Ovary (tissue), 9 donors: Measurements from ENCODE around the gene PI4K2B. TPM values are rescaled to one million over a fixed set of nuclear protein-coding genes. Genes with fewer than 3 reads are reported as not detected.
"Not testable (repeated sequence)": the region's sequence is repeated elsewhere in the genome, so short reads cannot be mapped to it uniquely, and the experiment has no call there.

ENCODE experiments used
- DNase-seq, 5 donors: peaks; one replicate each; pipeline ENCODE4 v3.0.0-alpha.2; 2019 to 2020
- H3K27ac ChIP-seq, 2 donors: fragments of 200-600 bp; one replicate each; pipeline versions ENCODE4 v1.5.1 to v1.8.0; 2019 to 2022
- H3K27me3 ChIP-seq: fragments of 200-600 bp; one replicate; pipeline ENCODE4 v1.8.0; 2022
- H3K36me3 ChIP-seq: fragments of 200-600 bp; sonication (generic); one replicate; pipeline ENCODE4 v1.5.1; 2019
- H3K4me1 ChIP-seq: one replicate; pipeline ENCODE4 v1.8.1; 2013; ENCODE audit warnings: mild to moderate bottlenecking, moderate library complexity; ENCODE audit not compliant: insufficient read depth
- H3K4me3 ChIP-seq: fragments of 200-600 bp; sonication (generic); one replicate; pipeline ENCODE4 v1.5.1; 2017
- H3K9me3 ChIP-seq, 2 donors: fragments of 200-600 bp in 1 of 2; sonication (generic) in 1 of 2; one replicate each; pipeline versions ENCODE4 v1.5.1 to v1.8.1; 2013 to 2019; ENCODE audit warnings: mild to moderate bottlenecking in 1 of 2, moderate library complexity in 1 of 2
- EP300 ChIP-seq: sonication (generic); formaldehyde crosslinking; IDR thresholded peaks from one replicate; pipeline ENCODE4 v1.6.1; 2017; ENCODE audit warnings: antibody characterized with exemption
- POLR2A ChIP-seq: fragments of 450-650 bp; IDR thresholded peaks from one replicate; pipeline ENCODE4 v1.6.1; 2017; ENCODE audit warnings: antibody characterized with exemption, mild to moderate bottlenecking, moderate library complexity
- WGBS, 3 donors: extraction: QIAGEN DNeasy Blood & Tissue Kit in 1 of 3; methylation state at CpG; one replicate each; pipeline versions ENCODE4 v1.1.5 to v1.1.7; 2013 to 2017; 5-methylcytosine and 5-hydroxymethylcytosine counted together
- intact Hi-C, 4 donors: fragments of 100-400 bp; cut with DNase I; formaldehyde crosslinking; loops; one replicate each; pipeline versions ENCODE4 v1.11.0 to v1.15.1; 2022 to 2023
- polyA plus RNA-seq, 2 donors: library from polyadenylated mRNA; stranded (reverse); fragments of 200-250 nt in 1 of 2; fragments of 350-450 nt in 1 of 2; fragmentation: Illumina TruSeq in 1 of 2; extraction: RNeasy Lipid Tissue Mini Kit (QIAGEN cat#74804) in 1 of 2; gene quantifications; one replicate each; pipeline ENCODE4 v1.2.3, GENCODE V29; 2013 to 2014
- total RNA-seq, 7 donors: library from RNA; depleted of rRNA in 2 of 7; stranded (reverse); fragments of >200 nt in 2 of 7; fragmentation: NEBNext Ultra II Directional in 3 of 7; extraction: Animal tissue kit (Norgen Biotek cat#: 25700) in 3 of 7; gene quantifications; one replicate each; pipeline versions ENCODE4 v1.1.0 to v1.2.4, GENCODE V29; 2016 to 2023
- TF ChIP-seq, protein P1 (sequence below), 3 donors: fragments of 450-650 bp in 2 of 3; fragments of 200-600 bp in 1 of 3; IDR thresholded peaks; one replicate each; pipeline versions ENCODE4 v1.5.1 to v1.8.0; 2016 to 2022; ENCODE audit warnings: antibody characterized with exemption in 3 of 3, mild to moderate bottlenecking in 1 of 3
- donor health status: DM: no; HTN: no; CAD: no; lungs with moderate emphysema.
- donor health status: DM: no; HTN: no; CAD: no.
- donor health status: Bipolar disorder and iron deficiency.
- donor health status: DM: yes; HTN: yes; CAD: no.
- donor health status: DM: no; HTN: no; CAD: no.
- donor health status: DM: yes; HTN: yes; CAD: no.

Gene PI4K2B
- total and polyA plus RNA-seq, 9 donors = 4.7 to 10.1 (median 8.9) TPM

DNA sequence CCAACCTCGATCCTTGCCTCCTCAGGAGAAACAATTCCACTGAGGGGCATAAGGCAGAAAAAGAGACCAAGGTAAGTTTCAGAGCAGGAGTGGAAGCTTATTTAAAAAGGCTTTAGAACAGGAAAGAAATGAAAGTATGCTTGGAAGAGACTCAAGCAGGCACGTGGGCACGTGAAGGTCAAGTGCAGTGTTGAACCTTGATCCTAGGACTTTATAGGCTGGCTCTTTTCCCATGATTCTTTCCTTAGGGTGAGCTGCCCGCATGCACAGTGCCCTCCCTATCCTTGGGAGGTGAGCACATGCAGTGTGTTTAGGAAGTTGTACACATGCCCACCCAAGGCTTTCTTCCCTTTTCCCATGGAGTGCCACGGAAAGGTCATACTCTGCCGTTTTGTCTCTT is 4.0 kb upstream of the PI4K2B start:
- Histone ChIP-seq H3K27me3 (no peaks in the 10 kb centered on the region), H3K9me3 (no peaks in the 10 kb centered on the region), H3K4me1 (no peaks in the 10 kb centered on the region), H3K27ac (no peak overlapping the region), H3K4me3 (no peak overlapping the region), H3K36me3 (no peaks in the 10 kb centered on the region)
- 75 to 84% (median 77%) methylated on average over 6 of the region's 6 CpGs for WGBS, 3 donors
- intact Hi-C loops = loop anchor here in 1 of 4 donors (10.0 kb wide), 1 partner anchor 65 kb away; the partner anchor contains the start of gene SEPSECS
- TF ChIP-seq EP300 (no peak), POLR2A (no peak)
- TF ChIP-seq, protein P1, sequence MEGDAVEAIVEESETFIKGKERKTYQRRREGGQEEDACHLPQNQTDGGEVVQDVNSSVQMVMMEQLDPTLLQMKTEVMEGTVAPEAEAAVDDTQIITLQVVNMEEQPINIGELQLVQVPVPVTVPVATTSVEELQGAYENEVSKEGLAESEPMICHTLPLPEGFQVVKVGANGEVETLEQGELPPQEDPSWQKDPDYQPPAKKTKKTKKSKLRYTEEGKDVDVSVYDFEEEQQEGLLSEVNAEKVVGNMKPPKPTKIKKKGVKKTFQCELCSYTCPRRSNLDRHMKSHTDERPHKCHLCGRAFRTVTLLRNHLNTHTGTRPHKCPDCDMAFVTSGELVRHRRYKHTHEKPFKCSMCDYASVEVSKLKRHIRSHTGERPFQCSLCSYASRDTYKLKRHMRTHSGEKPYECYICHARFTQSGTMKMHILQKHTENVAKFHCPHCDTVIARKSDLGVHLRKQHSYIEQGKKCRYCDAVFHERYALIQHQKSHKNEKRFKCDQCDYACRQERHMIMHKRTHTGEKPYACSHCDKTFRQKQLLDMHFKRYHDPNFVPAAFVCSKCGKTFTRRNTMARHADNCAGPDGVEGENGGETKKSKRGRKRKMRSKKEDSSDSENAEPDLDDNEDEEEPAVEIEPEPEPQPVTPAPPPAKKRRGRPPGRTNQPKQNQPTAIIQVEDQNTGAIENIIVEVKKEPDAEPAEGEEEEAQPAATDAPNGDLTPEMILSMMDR (IDR thresholded peaks at IDR 0.05) = no peak
- no peak for DNase-seq

DNA sequence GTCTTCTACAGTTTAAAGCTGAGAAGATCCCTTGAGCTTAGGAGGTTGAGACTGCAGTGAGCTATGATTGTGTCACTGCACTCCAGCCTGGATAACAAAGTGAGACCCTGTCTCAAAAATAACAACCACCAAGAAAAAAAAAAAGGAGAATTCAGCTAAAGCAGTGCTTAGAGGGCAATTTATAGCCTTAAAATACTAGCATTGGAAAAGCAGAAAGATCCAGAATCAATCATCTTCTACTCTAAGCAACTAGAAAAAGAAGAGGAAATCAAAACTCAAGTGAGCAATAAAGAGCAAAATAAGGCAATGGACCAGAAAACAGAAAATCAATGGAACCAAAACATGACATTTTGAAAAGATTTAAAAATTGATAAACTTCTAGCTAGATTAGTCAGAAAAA is 639 bp upstream of the PI4K2B start:
- H3K27ac ChIP-seq = peak overlapping the region in 1 of 2 donors; percentile 98
- no peak for DNase-seq
- peak overlapping the region; percentile 73 for H3K4me3 ChIP-seq
- H3K4me1 ChIP-seq = peaks cover 1% of the 10 kb centered on the region
- intact Hi-C loops = loop anchor here in 1 of 4 donors (10.0 kb wide), 1 partner anchor 68 kb away; the partner anchor contains the start of gene SEPSECS
- no peaks in the 10 kb centered on the region for H3K9me3 ChIP-seq
- H3K36me3 ChIP-seq = no peaks in the 10 kb centered on the region
- no peaks in the 10 kb centered on the region for H3K27me3 ChIP-seq
- no peak for TF ChIP-seq POLR2A
- TF ChIP-seq, protein P1 (IDR thresholded peaks at IDR 0.05) = no peak
- no peak for TF ChIP-seq EP300

DNA sequence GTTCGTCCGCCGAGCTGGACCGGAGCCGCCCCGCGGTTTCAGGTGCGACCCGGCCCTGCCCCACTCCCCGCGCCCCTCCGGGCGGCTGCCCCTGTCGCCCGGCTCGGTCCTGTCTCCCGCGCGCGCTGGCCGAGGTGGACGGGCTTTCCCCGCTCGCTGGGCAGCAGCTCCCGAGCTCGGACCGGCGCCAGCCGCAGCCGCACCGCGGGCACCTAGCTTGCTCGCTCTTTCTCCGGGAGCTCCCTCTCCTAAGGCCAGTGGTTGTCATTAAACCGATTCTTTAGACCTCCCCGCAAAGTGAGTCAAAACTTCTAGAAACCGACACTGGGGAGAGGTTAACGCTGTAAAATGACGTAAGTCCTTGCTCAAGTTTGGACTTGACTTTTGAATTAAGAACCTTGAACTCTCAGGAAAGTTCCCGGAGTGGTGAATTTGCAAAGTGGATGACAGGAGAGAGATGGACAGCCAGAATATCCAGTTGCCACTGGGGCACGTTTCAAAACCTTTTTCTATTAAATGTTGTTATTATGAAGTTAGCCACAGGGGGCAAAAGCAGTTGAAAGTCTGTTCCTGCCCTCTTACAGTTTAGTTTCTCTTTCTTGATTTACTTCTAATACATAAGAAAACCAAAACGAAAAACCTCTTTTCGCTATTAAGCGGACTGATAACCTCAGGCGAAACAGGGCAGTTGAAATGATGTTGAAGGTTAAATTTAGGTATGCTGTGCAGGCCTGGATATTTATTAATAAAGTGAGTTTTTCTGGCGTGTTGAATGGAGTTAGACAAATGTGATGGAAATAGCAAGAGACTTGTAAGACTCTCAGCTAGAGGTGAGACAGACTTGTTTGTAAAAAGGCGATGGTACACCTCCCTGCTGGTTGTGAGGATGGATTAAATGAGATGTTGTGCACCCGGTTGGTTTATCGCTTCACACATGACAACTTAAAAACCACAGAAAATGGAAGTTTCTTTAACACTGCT is 847 bp downstream of the PI4K2B start:
- Histone ChIP-seq H3K4me3 (peak overlapping the region; percentile 73), H3K36me3 (no peaks in the 10 kb centered on the region), H3K27me3 (no peaks in the 10 kb centered on the region), H3K4me1 (peaks cover 1% of the 10 kb centered on the region), H3K27ac (peak overlapping the region; percentile 93 to 98), H3K9me3 (no peaks in the 10 kb centered on the region)
- peak; percentile 45 to 69 (median 61) for DNase-seq
- intact Hi-C loops = loop anchor here in 1 of 4 donors (10.0 kb wide), 1 partner anchor 70 kb away; the partner anchor contains the start of gene SEPSECS
- WGBS, 3 donors = 2 to 7% (median 3%) methylated on average over 23 to 49 of the region's 49 CpGs
- TF ChIP-seq, protein P1 (IDR thresholded peaks at IDR 0.05) = peak in 2 of 3 donors; percentile 57 to 65
- TF ChIP-seq POLR2A (no peak), EP300 (no peak)

DNA sequence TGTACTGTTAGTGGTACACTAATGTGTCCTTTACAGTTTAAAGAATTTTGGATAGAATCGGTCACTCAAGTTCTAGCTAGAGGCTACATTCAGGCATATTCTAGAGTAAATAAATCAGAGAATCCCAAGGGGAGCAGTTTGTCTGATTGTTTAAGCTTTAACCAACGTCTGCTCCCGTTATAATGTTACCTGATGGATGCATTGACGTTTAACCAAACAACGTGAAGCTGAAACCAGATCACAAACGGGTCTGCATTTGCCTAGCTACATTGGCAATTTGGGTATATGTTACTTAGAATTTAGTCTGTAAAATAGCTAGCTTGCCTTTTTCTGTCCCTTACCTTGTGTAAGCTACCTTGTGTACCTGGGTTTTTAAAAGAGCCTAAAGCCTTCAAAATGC is 1.6 kb downstream of the PI4K2B start:
- TF ChIP-seq, protein P1 (IDR thresholded peaks at IDR 0.05) = no peak
- Histone ChIP-seq H3K9me3 (no peaks in the 10 kb centered on the region), H3K27me3 (no peaks in the 10 kb centered on the region), H3K4me1 (peaks cover 1% of the 10 kb centered on the region), H3K27ac (peak overlapping the region in 1 of 2 donors; percentile 98), H3K36me3 (no peaks in the 10 kb centered on the region), H3K4me3 (peak overlapping the region; percentile 73)
- 36 to 66% (median 48%) methylated on average over 6 of the region's 6 CpGs for WGBS, 3 donors
- no peak for DNase-seq
- intact Hi-C loops = loop anchor here in 1 of 4 donors (10.0 kb wide), 1 partner anchor 71 kb away; the partner anchor contains the start of gene SEPSECS

DNA sequence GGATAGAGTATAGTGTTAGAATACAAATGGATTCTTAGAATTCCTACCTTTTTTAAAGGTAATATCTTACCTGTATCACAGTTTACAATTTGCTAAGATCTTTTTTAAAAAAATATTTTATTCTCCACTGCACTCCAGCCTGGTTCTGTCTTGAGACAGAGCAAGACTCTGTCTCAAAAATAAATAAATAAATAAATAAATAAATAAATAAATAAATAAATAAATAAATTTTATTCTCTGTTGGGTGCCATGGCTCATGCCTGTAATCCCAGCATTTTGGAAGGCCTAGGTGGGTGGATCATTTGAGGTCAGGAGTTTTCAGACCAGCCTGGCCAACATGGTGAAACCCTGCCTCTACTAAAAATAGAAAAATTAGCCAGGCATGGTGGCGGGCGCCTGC is 2.2 kb downstream of the PI4K2B start:
- not testable (repeated sequence) for H3K9me3 ChIP-seq, H3K4me3 ChIP-seq, H3K4me1 ChIP-seq, H3K27me3 ChIP-seq, DNase-seq, H3K27ac ChIP-seq, H3K36me3 ChIP-seq
- 93 to 99% (median 97%) methylated on average over 2 of the region's 2 CpGs for whole genome bisulfite sequencing, 3 donors
- intact Hi-C loops = loop anchor here in 1 of 4 donors (10.0 kb wide), 1 partner anchor 71 kb away; the partner anchor contains the start of gene SEPSECS
